HG03103 (cell line): Measurements from ENCODE around the gene ITPR1.

Source experiments
- ATAC-seq: cut with Tn5 transposase; IDR thresholded peaks from one replicate; pipeline ENCODE4 v1.9.1; 2021; ENCODE audit warnings: low read depth; ENCODE audit not compliant: unreplicated experiment

Gene ITPR1

GRCh38 chr3:4862973-4863372, 369.8 kb downstream of the ITPR1 start:
- ATAC-seq, result no peak

DNA sequence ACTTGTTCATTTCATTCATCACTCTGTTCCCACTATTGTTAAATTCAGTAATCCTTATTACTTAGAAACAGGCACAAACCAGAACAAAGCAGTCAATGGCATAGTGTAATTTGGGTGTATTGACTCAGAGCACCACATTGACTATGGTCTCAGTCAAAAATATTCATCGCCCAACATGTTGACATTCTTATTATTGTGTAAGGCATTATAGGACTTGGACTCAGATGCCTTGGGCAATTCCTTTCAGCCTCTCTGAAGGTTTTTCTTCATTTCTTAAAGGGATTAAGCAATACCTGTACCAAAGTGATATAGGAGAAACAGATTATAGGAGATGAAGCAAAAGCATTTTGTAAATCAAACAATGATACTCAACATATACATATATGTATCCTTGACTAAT, 371.4 kb downstream of the ITPR1 start:
- no peak for ATAC-seq

DNA sequence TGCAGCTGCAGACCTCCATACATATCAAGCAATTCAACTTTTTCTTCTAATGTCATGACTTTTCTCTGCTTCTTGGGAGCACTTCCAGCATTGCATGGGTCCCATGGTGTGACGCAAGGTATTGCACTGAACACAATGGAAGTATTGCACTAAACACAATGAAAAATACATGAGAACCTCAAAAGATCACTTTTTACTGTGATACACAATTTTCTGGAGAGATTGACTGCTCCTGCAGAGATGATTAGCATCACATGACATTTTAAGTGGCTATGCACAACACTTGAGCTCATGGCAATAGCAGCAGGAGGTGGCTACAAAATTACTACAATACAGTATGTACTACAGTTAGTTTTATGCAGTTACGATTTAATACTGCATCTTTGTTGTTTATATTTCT, 372.6 kb downstream of the ITPR1 start:
- no peak for ATAC-seq

GRCh38 chr3:4866866-4867265, 373.7 kb downstream of the ITPR1 start:
- ATAC-seq, result no peak

GRCh38 chr3:4877173-4877787, 384.1 kb downstream of the ITPR1 start:
- no peak for ATAC-seq

GRCh38 chr3:4880850-4881249, 387.7 kb downstream of the ITPR1 start:
- no peak for ATAC-seq

GRCh38 chr3:4882548-4882947, 389.4 kb downstream of the ITPR1 start:
- ATAC-seq, result no peak

DNA sequence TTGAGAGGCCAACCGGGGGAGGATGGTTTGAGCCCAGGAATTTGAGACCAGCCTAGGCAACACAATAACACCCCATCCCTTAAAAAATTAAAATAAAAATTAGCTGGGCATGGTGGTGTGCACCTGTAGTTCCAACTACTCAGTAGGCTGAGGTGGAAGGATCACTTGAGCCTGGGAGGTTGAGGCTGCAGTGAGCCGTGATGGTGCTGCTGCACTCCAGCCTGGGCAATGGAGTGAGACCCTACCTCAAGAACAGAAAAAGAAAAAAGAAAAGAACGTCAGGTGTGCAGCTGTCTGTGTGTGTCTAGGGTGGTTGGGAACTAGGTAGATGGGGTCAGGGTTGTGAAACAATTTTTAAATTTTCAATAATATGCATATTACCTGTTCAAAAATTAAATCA, 389.9 kb downstream of the ITPR1 start:
- ATAC-seq, result no peak

- ATAC-seq, result no peak
Observed at GRCh38 chr3:4884888-4885287, 391.7 kb downstream of the ITPR1 start.

GRCh38 chr3:4885316-4885715, 392.2 kb downstream of the ITPR1 start:
- ATAC-seq, result no peak

DNA sequence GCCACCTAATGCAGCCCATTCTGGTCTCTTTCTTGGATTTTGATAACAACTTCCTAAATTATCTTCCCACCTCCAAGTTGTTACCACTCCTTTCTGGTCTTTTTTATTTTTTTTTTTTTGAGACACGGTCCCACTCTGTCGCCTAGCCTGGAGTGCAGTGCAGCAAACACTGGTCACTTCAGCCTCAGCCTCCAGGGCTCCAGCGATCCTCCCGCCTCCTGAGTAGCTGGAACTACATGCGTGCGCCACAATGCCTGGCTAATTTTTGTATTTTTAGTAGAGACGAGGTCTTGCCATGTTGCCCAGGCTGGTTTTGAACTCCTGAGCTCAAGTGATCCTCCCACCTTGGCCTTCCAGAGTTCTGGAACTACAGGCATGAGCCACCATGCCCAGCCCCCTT, 393.3 kb downstream of the ITPR1 start:
- ATAC-seq, result no peak

DNA sequence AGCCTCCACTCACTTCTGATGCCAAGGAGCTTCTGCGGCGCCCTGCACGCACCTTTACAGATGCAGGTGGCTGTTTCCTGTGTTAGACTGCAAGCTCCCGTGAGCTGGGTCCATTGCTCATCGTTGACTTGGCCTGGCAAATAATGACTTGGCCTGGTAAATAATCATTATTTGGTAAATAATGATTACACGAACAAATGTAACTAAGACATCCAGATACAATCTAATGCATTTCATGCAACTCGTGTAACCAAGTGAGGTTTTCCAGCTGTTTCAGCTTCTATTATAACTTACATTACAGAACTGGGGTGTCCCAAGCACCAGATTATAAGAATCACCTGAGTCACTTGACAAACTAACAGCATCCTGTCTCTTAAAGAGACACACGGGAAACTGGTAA, 394.0 kb downstream of the ITPR1 start:
- no peak for ATAC-seq

- no peak for ATAC-seq
Observed at GRCh38 chr3:4888913-4889846, 396.0 kb downstream of the ITPR1 start.

DNA sequence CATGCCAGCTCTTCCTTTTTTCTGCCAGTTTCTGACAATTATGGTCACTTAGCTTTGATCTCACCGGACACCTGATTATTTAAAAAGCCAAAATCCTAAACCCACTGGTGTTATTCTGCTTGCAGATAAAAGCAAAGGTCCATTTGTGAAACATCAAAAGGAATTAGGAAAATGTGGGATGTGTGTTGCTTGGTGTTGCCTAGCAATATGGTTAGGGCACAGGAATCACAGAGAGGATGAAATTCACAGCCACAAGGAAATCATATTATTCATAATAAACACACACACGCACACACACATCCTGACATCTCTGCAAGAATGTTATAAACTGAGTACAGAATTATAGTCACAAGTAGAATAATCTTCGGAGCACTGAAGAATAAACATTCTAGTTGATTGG, 396.7 kb downstream of the ITPR1 start:
- ATAC-seq, result no peak

GRCh38 chr3:4894891-4895530, 401.9 kb downstream of the ITPR1 start:
- no peak for ATAC-seq

DNA sequence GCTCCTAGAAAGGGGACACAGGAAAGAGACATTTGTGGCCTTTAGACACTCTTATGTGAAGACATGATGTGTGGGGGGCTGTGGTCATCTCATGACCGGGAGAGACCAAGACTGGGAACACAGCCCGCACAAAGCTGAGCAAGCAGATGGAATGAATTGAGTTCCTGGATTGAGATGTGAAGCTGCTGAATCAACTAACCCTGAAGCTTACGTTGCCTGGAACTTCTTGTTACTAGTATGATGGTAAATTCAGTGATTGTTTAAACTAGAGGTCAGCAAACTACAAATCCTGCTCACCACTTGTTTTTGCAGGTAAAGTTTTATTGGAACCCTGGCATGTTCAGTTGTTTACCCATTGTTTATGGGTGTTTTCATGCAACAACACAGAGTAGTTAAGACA, 402.7 kb downstream of the ITPR1 start:
- ATAC-seq, result no peak
